H9 (cell line): ENCODE data around the gene AATK. TPM values are rescaled to one million over a fixed set of nuclear protein-coding genes. Genes with fewer than 3 reads are reported as not detected.

Experiments used
- DNase-seq: peaks from one replicate; pipeline ENCODE4 v3.0.0-alpha.2; 2017
- H2AFZ ChIP-seq: one replicate; pipeline ENCODE4 v1.6.1; 2013; ENCODE audit warnings: mild to moderate bottlenecking, low read length, control low read depth, moderate library complexity
- H2AK5ac ChIP-seq: 2 replicates; pipeline ENCODE4 v1.6.1; 2013; ENCODE audit warnings: low read length, control low read depth, mixed read lengths; ENCODE audit not compliant: insufficient read length
- H2BK120ac ChIP-seq: one replicate; pipeline ENCODE4 v1.6.1; 2013; ENCODE audit warnings: low read depth, mild to moderate bottlenecking, low read length, control low read depth, inconsistent platforms; ENCODE audit not compliant: poor library complexity, severe bottlenecking
- H2BK12ac ChIP-seq: 2 replicates; pipeline ENCODE4 v1.6.1; 2013; ENCODE audit warnings: low read length, control low read depth, mixed read lengths, low read depth; ENCODE audit not compliant: insufficient read length
- H2BK15ac ChIP-seq: 2 replicates; pipeline ENCODE4 v1.6.1; 2013; ENCODE audit warnings: low read depth, low read length, control low read depth
- H2BK20ac ChIP-seq: one replicate; pipeline ENCODE4 v1.6.1; 2013; ENCODE audit warnings: low read depth, mild to moderate bottlenecking, low read length, control low read depth, inconsistent platforms; ENCODE audit not compliant: poor library complexity, severe bottlenecking
- H2BK5ac ChIP-seq: 2 replicates; pipeline ENCODE4 v1.6.1; 2013; ENCODE audit warnings: low read length, control low read depth, mixed read lengths; ENCODE audit not compliant: insufficient read length
- H3K14ac ChIP-seq: 2 replicates; pipeline ENCODE4 v1.6.1; 2013; ENCODE audit warnings: low read length, control low read depth; ENCODE audit not compliant: insufficient read depth
- H3K18ac ChIP-seq: 2 replicates; pipeline ENCODE4 v1.6.1; 2013; ENCODE audit warnings: low read depth, mild to moderate bottlenecking, mixed read lengths, low read length, control low read depth; ENCODE audit not compliant: insufficient read length
- H3K23ac ChIP-seq: 2 replicates; pipeline ENCODE4 v1.6.1; 2013; ENCODE audit warnings: low read length, control low read depth, mixed read lengths, low read depth; ENCODE audit not compliant: insufficient read length
- H3K23me2 ChIP-seq: 2 replicates; pipeline ENCODE4 v1.6.1; 2013; ENCODE audit warnings: low read depth, mild to moderate bottlenecking, mixed read lengths, low read length, control low read depth; ENCODE audit not compliant: insufficient read length, poor library complexity, severe bottlenecking
- H3K27ac ChIP-seq: 2 replicates; pipeline ENCODE4 v1.5.1; 2013; ENCODE audit warnings: low read length, control low read depth, mixed read lengths, low read depth; ENCODE audit not compliant: insufficient read length
- H3K27me3 ChIP-seq: 2 replicates; pipeline ENCODE4 v1.6.1; 2013; ENCODE audit warnings: low read length, control low read depth, inconsistent platforms; ENCODE audit not compliant: insufficient read depth
- H3K4ac ChIP-seq: 2 replicates; pipeline ENCODE4 v1.6.1; 2013; ENCODE audit warnings: low read depth, mild to moderate bottlenecking, control low read depth, inconsistent platforms, low read length, moderate library complexity
- H3K4me1 ChIP-seq: 2 replicates; pipeline ENCODE4 v1.6.1; 2013; ENCODE audit warnings: low read length, control low read depth, inconsistent platforms; ENCODE audit not compliant: insufficient read depth
- H3K4me2 ChIP-seq: 2 replicates; pipeline ENCODE4 v1.6.1; 2013; ENCODE audit warnings: low read length, control low read depth, mixed read lengths; ENCODE audit not compliant: insufficient read length, insufficient read depth
- H3K56ac ChIP-seq: 2 replicates; pipeline ENCODE4 v1.6.1; 2013; ENCODE audit warnings: low read depth, mild to moderate bottlenecking, mixed read lengths, low read length, control low read depth; ENCODE audit not compliant: insufficient read length
- H3K79me1 ChIP-seq: 2 replicates; pipeline ENCODE4 v1.6.1; 2013; ENCODE audit warnings: low read depth, mild to moderate bottlenecking, moderate library complexity, low read length, control low read depth, inconsistent platforms; ENCODE audit not compliant: insufficient read depth, poor library complexity, severe bottlenecking
- H3K79me2 ChIP-seq: 2 replicates; pipeline ENCODE4 v1.6.1; 2013; ENCODE audit warnings: low read length, control low read depth, inconsistent platforms; ENCODE audit not compliant: insufficient read depth
- H3K9ac ChIP-seq: 2 replicates; pipeline ENCODE4 v1.6.1; 2013; ENCODE audit warnings: low read length, control low read depth, mixed read lengths; ENCODE audit not compliant: insufficient read length; ENCODE audit errors: extremely low read depth
- H3K9me3 ChIP-seq: one replicate; pipeline ENCODE4 v1.6.1; 2013; ENCODE audit warnings: low read depth, low read length, inconsistent platforms; ENCODE audit not compliant: control insufficient read depth
- H3T11ph ChIP-seq: one replicate; pipeline ENCODE4 v1.6.1; 2013; ENCODE audit warnings: mild to moderate bottlenecking, low read length, control low read depth, inconsistent platforms
- H4K20me1 ChIP-seq: one replicate; pipeline ENCODE4 v1.6.1; 2013; ENCODE audit not compliant: control insufficient read depth, insufficient read length, insufficient read depth
- H4K5ac ChIP-seq: 2 replicates; pipeline ENCODE4 v1.6.1; 2013; ENCODE audit warnings: low read depth, mild to moderate bottlenecking, mixed read lengths, low read length, control low read depth; ENCODE audit not compliant: insufficient read length
- H4K8ac ChIP-seq: replicated peaks from 2 replicates; pipeline ENCODE4 v1.6.1; 2013; ENCODE audit warnings: low read length, control low read depth, mixed read lengths, low read depth; ENCODE audit not compliant: insufficient read length
- H4K91ac ChIP-seq: 2 replicates; pipeline ENCODE4 v1.6.1; 2013; ENCODE audit warnings: low read depth, mild to moderate bottlenecking, moderate library complexity, mixed read lengths, low read length, control low read depth; ENCODE audit not compliant: insufficient read length
- H3K27ac Mint-ChIP-seq, 3 experiments: 2 replicates in 2 of 3; 3 replicates in 1 of 3; pipeline ENCODE4 v1.8.0; 2020 to 2021; ENCODE audit warnings: mixed read lengths in 3 of 3, mild to moderate bottlenecking in 1 of 3, moderate library complexity in 1 of 3
- H3K27me3 Mint-ChIP-seq: 2 replicates; pipeline ENCODE4 v1.8.0; 2021; ENCODE audit warnings: low read depth, mild to moderate bottlenecking, moderate library complexity, mixed read lengths
- H3K36me3 Mint-ChIP-seq, 3 experiments: 2 replicates in 2 of 3; 3 replicates in 1 of 3; pipeline ENCODE4 v1.8.0; 2020 to 2021; ENCODE audit warnings: low read depth in 3 of 3, mixed read lengths in 3 of 3; ENCODE audit not compliant: insufficient read depth in 1 of 3
- H3K4me1 Mint-ChIP-seq, 2 experiments: 2 replicates each; pipeline ENCODE4 v1.8.0; 2020; ENCODE audit warnings: mixed read lengths in 2 of 2
- H3K4me3 Mint-ChIP-seq, 2 experiments: 2 replicates in 1 of 2; 3 replicates in 1 of 2; pipeline ENCODE4 v1.8.0; 2020 to 2021; ENCODE audit warnings: mild to moderate bottlenecking in 2 of 2, mixed read lengths in 2 of 2, moderate library complexity in 1 of 2
- H3K9me3 Mint-ChIP-seq, 2 experiments: 2 replicates in 1 of 2; 3 replicates in 1 of 2; pipeline ENCODE4 v1.8.0; 2020; ENCODE audit warnings: mild to moderate bottlenecking in 2 of 2, mixed read lengths in 2 of 2, moderate library complexity in 1 of 2
- CTCF ChIP-seq: fragments of 200-600 bp; sonication (generic); conservative IDR thresholded peaks from 3 replicates; pipeline ENCODE4 v1.8.0; 2021; ENCODE audit warnings: antibody characterized with exemption, mild to moderate bottlenecking
- WGBS: extraction: QIAGEN DNeasy Blood & Tissue Kit; methylation state at CpG from one replicate; pipeline ENCODE4 v1.1.7; 2013; ENCODE audit warnings: missing lambda C conversion rate, low lambda C conversion rate, mixed read lengths; ENCODE audit not compliant: insufficient read length; ENCODE audit errors: extremely low coverage; 5-methylcytosine and 5-hydroxymethylcytosine counted together
- total RNA-seq: library from RNA; stranded (reverse); gene quantifications from 2 replicates; pipeline ENCODE4 v1.2.1, GENCODE V29; 2021

Gene AATK
- total RNA-seq, 1 experiment from 2014 or later, result 2.4 TPM

GRCh38 chr17:81092518-81093095 lies 73.4 kb downstream of the AATK start:
- Histone ChIP-seq H3K9ac (no peak overlapping the region), H3K23ac (no peak overlapping the region), H4K91ac (no peak overlapping the region), H2BK15ac (no peak overlapping the region), H3K79me2 (no peaks in the 10 kb centered on the region), H2BK5ac (no peak overlapping the region), H3K4ac (no peak overlapping the region), H3K14ac (no peak overlapping the region; the same call in 1 of the 2 replicates), H3K9me3 (no peaks in the 10 kb centered on the region), H3K4me2 (no peak overlapping the region), H2BK20ac (no peak overlapping the region), H4K20me1 (peaks cover 3% of the 10 kb centered on the region), H2AK5ac (no peak overlapping the region), H3K27me3 (no peaks in the 10 kb centered on the region), H2BK120ac (no peak overlapping the region), H3T11ph (no peak overlapping the region), H3K18ac (no peak overlapping the region), H4K5ac (no peak overlapping the region), H4K8ac (no peak overlapping the region), H3K79me1 (no peaks in the 10 kb centered on the region), H3K4me1 (no peaks in the 10 kb centered on the region; the same call in 1 of the 2 replicates), H2AFZ (no peak overlapping the region), H3K56ac (no peak overlapping the region), H3K27ac (no peak overlapping the region), H2BK12ac (peak overlapping the region; percentile 22), H3K23me2 (no peaks in the 10 kb centered on the region)
- H3K27me3 Mint-ChIP-seq, result peaks cover 3% of the 10 kb centered on the region; the same call in 1 of the 2 replicates
- H3K36me3 Mint-ChIP-seq, result peaks cover 0 to 3% (median 0%) of the 10 kb centered on the region in 3 experiments; a peak in 2 of 7 replicates
- H3K4me1 Mint-ChIP-seq, result peaks cover 36 to 45% of the 10 kb centered on the region in 2 experiments
- WGBS, result no CpG with 5 or more reads among the region's 24 CpGs
- no peak overlapping the region; a peak in 1 of 7 replicates for H3K27ac Mint-ChIP-seq
- no peak for DNase-seq
- no peak for TF ChIP-seq CTCF
- no peaks in the 10 kb centered on the region for H3K9me3 Mint-ChIP-seq
- no peak overlapping the region for H3K4me3 Mint-ChIP-seq
